OCI-LY7 (cell line): ENCODE measurements around the gene ERCC2. TPM values are rescaled to one million over a fixed set of nuclear protein-coding genes. Genes with fewer than 3 reads are reported as not detected.

Experiments
- BruUV-seq: library from RNA; stranded (reverse); fragments of 400-500 nt; replicated peaks from 2 replicates; lab custom pipeline; 2021; lab: Mats Ljungman, UMichigan
- CTCF ChIA-PET: fragments of 300-600 bp; sonication (Branson Sonifier 250); formaldehyde crosslinking; loops from one replicate; lab custom pipeline; 2022; ENCODE audit warnings: antibody characterized with exemption; ENCODE audit not compliant: unreplicated experiment; lab: Charles Lee
- POLR2A ChIA-PET: fragments of 300-600 bp; sonication (Branson Sonifier 250); formaldehyde crosslinking; loops from one replicate; lab custom pipeline; 2022; ENCODE audit warnings: antibody characterized with exemption; lab: Charles Lee
- DNase-seq: peaks from one replicate; pipeline ENCODE4 v3.0.0-alpha.2; 2015; ENCODE audit warnings: low spot score
- H2AFZ ChIP-seq: fragments of 200-600 bp; sonication (generic), shearing (Covaris generic); 2 replicates; pipeline ENCODE4 v1.6.1; 2014; ENCODE audit warnings: mild to moderate bottlenecking, antibody characterized with exemption, low read length, moderate library complexity
- H3K27ac ChIP-seq: fragments of 200-600 bp; sonication (generic); 2 replicates; pipeline ENCODE4 v1.5.1; 2014; ENCODE audit warnings: mixed run types, low read depth, mild to moderate bottlenecking, moderate library complexity, low read length, inconsistent platforms; ENCODE audit not compliant: poor library complexity, severe bottlenecking
- H3K36me3 ChIP-seq: fragments of 200-600 bp; sonication (generic); 2 replicates; pipeline ENCODE4 v1.6.1; 2014; ENCODE audit warnings: mild to moderate bottlenecking, antibody characterized with exemption, low read length, moderate library complexity, mixed read lengths; ENCODE audit not compliant: insufficient read depth
- H3K4me1 ChIP-seq: fragments of 200-600 bp; sonication (generic); 2 replicates; pipeline ENCODE4 v1.5.1; 2014; ENCODE audit warnings: mild to moderate bottlenecking, low read length; ENCODE audit not compliant: insufficient read depth, poor library complexity, severe bottlenecking
- H3K4me2 ChIP-seq: fragments of 200-600 bp; sonication (generic); 2 replicates; pipeline ENCODE4 v1.6.1; 2014; ENCODE audit warnings: mild to moderate bottlenecking, low read length
- H3K4me3 ChIP-seq: fragments of 200-600 bp; sonication (generic); 2 replicates; pipeline ENCODE4 v1.5.1; 2014; ENCODE audit warnings: mild to moderate bottlenecking, low read depth, low read length; ENCODE audit not compliant: poor library complexity, severe bottlenecking
- H3K79me2 ChIP-seq: fragments of 200-600 bp; sonication (generic); 2 replicates; pipeline ENCODE4 v1.6.1; 2016; ENCODE audit warnings: low read depth, mild to moderate bottlenecking, low read length, moderate library complexity, mixed read lengths; ENCODE audit not compliant: insufficient read depth
- H3K9me2 ChIP-seq: fragments of 200-600 bp; sonication (generic); 2 replicates; pipeline ENCODE4 v1.6.1; 2016; ENCODE audit warnings: mild to moderate bottlenecking, low read length, mixed read lengths; ENCODE audit not compliant: insufficient read depth
- H3K9me3 ChIP-seq: fragments of 200-600 bp; sonication (generic); 2 replicates; pipeline ENCODE4 v1.6.1; 2014; ENCODE audit warnings: mild to moderate bottlenecking, mixed run types, low read length, mixed read lengths
- H4K20me1 ChIP-seq: fragments of 200-600 bp; sonication (generic); 2 replicates; pipeline ENCODE4 v1.6.1; 2014; ENCODE audit warnings: mild to moderate bottlenecking, antibody characterized with exemption, low read length, moderate library complexity, mixed read lengths; ENCODE audit not compliant: insufficient read depth
- EZH2phosphoT487 ChIP-seq: fragments of 200-600 bp; sonication (generic); IDR thresholded peaks from 2 replicates; pipeline ENCODE4 v1.6.1; 2018; ENCODE audit warnings: low read depth, borderline replicate concordance, mild to moderate bottlenecking, mixed run types, antibody characterized with exemption, low read length, moderate library complexity, mixed read lengths
- intact Hi-C: fragments of 100-400 bp; cut with micrococcal nuclease; formaldehyde crosslinking; loops from one replicate; pipeline ENCODE4 v1.10.0; 2022; ENCODE audit not compliant: unreplicated experiment
- total RNA-seq, 2 experiments: library from RNA; depleted of rRNA in 1 of 2; stranded (reverse); fragments of >200 nt in 1 of 2; shearing (Covaris generic) in 1 of 2; gene quantifications; 2 replicates each; pipeline ENCODE4 v1.2.3, GENCODE V29; 2014 to 2022
- TF ChIP-seq, protein P1 (sequence below): fragments of 200-600 bp; sonication (generic); conservative IDR thresholded peaks from 2 replicates; pipeline ENCODE4 v1.5.1; 2014; ENCODE audit warnings: mild to moderate bottlenecking, antibody characterized with exemption, low read length, moderate library complexity, mixed read lengths

The ERCC2 gene
- total RNA-seq, 2 experiments from 2014 or later, result 21.0 to 24.4 TPM

DNA sequence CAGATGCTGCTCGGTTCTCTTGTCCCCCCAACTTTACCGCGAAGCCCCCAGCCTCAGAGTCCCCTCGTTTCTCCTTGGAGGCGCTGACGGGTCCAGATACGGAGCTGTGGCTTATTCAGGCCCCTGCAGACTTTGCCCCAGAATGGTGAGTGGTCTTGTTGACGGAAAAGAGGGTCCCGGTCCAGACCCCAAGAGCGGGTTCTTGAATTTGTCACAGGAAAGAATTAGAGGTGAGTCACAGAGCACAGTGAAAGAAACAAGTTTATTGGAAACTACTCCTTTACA, 36.7 kb upstream of the ERCC2 start:
- TF ChIP-seq EZH2phosphoT487, result no peak
- no peak overlapping the region for H2AFZ ChIP-seq
- intact Hi-C loops, result loop anchor here (5.0 kb wide), 1 partner anchor 405 kb away; the partner anchor contains the start of gene RELB
- peaks cover 10% of the 10 kb centered on the region for H3K79me2 ChIP-seq
- DNase-seq, result no peak
- no peak overlapping the region for H3K27ac ChIP-seq
- H3K4me3 ChIP-seq, result peak overlapping the region; percentile 89
- BruUV-seq, result no TSS peak
- no peaks in the 10 kb centered on the region for H4K20me1 ChIP-seq
- POLR2A ChIA-PET, result no interaction called here
- peaks cover 20% of the 10 kb centered on the region for H3K36me3 ChIP-seq
- no peaks in the 10 kb centered on the region for H3K9me3 ChIP-seq
- CTCF ChIA-PET, result no interaction called here
- H3K4me1 ChIP-seq, result peaks cover 38% of the 10 kb centered on the region
- peak overlapping the region; percentile 92 for H3K4me2 ChIP-seq
- no peaks in the 10 kb centered on the region for H3K9me2 ChIP-seq

DNA sequence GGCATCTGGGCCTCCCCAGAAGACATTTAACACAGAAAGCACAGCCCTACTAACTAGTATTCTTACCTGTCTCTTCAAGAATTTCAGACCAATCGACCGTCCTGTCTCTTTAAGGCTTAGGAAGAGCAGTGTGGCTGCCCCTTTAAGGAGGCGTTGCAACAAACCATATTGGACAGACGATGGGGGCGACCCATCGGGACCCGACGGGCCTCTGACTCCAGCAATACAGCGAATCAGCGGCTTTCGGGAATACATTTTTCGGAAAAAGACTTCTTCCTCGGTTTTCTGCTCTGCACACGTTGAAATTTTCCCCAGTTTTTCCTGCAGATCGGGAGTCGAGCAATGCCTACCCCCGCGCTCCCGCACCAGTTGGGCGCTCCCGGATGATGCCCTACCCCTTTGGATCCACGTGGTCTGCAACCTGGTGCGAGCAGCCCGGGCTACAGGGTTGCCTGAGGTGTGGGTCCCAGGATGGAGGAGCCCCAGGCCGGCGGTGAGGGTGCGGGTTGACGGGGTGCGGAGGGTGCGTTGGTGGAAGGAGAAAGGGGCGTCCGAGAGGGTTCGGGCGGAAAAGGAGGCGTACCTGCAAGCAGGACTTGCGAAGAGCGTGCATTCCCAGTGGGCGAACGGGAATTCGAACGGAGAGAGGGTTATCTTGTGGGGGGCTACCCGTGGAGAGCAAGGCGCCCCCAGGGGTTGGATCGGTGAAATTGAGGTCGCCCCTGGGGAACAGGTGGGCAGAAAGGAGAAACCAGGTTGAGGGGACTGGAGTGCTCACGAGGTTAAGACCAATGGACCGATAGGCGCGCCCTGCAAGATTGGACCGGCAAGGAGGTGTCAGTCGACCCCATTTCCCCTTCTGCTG, 36.1 kb upstream of the ERCC2 start, which contains the start of gene POLR1G:
Gene POLR1G (plus strand): TSS at position 419 of the 865 bp plus-strand sequence. CDS start 53 bp downstream, at position 472.
- Histone ChIP-seq H4K20me1 (no peaks in the 10 kb centered on the region), H2AFZ (peak within 1 kb of the TSS; percentile 73), H3K27ac (peak within 1 kb of the TSS; percentile 69), H3K4me1 (peaks cover 38% of the 10 kb centered on the region), H3K4me2 (peak within 1 kb of the TSS; percentile 92), H3K9me2 (no peaks in the 10 kb centered on the region), H3K4me3 (peak within 1 kb of the TSS; percentile 89), H3K79me2 (peaks cover 10% of the 10 kb centered on the region), H3K36me3 (peaks cover 16% of the 10 kb centered on the region), H3K9me3 (no peaks in the 10 kb centered on the region)
- DNase-seq, result peak; percentile 93
- intact Hi-C loops, result loop anchor here (1.0 to 5.0 kb wide), 3 partner anchors 13 to 404 kb away; partner anchors contain the start of gene RELB
- TF ChIP-seq, protein P1, sequence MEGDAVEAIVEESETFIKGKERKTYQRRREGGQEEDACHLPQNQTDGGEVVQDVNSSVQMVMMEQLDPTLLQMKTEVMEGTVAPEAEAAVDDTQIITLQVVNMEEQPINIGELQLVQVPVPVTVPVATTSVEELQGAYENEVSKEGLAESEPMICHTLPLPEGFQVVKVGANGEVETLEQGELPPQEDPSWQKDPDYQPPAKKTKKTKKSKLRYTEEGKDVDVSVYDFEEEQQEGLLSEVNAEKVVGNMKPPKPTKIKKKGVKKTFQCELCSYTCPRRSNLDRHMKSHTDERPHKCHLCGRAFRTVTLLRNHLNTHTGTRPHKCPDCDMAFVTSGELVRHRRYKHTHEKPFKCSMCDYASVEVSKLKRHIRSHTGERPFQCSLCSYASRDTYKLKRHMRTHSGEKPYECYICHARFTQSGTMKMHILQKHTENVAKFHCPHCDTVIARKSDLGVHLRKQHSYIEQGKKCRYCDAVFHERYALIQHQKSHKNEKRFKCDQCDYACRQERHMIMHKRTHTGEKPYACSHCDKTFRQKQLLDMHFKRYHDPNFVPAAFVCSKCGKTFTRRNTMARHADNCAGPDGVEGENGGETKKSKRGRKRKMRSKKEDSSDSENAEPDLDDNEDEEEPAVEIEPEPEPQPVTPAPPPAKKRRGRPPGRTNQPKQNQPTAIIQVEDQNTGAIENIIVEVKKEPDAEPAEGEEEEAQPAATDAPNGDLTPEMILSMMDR, result peak; percentile 46; the same call in 1 of the 2 replicates
- no peak for TF ChIP-seq EZH2phosphoT487
- CTCF ChIA-PET, result interaction anchor here (0.6 kb wide), 1 partner anchor 315 kb away, joined by 3 read pairs; no protein-coding TSS in a partner anchor
- BruUV-seq, result no TSS peak
- POLR2A ChIA-PET, result no interaction called here

DNA sequence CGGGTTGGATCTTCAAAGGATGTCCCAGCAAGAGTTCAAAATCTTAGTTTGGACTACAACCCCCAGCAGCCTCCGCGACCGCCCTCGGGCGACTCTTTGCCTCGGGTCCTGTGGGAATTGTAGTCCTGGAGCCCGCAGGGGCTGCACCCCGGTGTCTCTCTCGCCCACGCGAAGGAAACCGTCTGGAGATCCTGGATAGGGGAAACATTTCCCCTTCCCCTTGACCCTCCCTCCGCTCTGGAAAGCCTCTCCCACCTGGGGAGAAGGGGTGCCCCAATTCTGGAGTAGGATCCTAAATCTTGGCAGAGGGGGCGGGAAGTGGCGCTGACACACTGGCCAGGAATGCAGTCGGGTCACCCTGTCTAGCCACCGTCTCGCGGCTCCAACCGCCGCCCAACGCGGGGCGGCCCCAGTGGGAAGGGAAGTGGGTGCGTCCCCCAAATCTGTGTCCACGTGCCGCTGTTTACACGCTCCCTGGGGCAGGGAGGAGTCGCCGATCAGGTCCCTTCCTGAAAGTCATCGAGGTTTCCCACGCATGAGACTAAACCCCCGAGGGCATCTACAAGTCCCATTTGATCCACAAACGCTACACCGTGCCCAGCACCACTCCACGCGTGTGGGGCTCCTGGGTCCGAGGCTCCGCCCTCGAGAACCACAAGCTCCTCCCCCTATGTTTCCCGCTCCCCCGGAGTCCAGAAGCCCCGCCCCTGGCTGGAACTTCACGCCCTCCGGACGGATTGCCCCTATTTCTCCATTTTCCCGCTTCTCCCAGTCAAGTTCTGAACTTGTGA, 35.3 kb upstream of the ERCC2 start:
- Histone ChIP-seq H3K4me1 (peaks cover 38% of the 10 kb centered on the region), H2AFZ (peak overlapping the region; percentile 73), H3K9me2 (no peaks in the 10 kb centered on the region), H3K27ac (peak overlapping the region; percentile 69), H3K4me2 (peak overlapping the region; percentile 92), H3K79me2 (peaks cover 10% of the 10 kb centered on the region), H3K9me3 (no peaks in the 10 kb centered on the region), H3K36me3 (peaks cover 7% of the 10 kb centered on the region), H3K4me3 (peak overlapping the region; percentile 89), H4K20me1 (no peaks in the 10 kb centered on the region)
- BruUV-seq, result no TSS peak
- DNase-seq, result peak; percentile 94
- TF ChIP-seq EZH2phosphoT487, result no peak
- TF ChIP-seq, protein P1, result no peak
- ChIA-PET POLR2A (no interaction called here), CTCF (interaction anchor here (0.6 kb wide), 1 partner anchor 314 kb away, joined by 3 read pairs; no protein-coding TSS in a partner anchor)
- intact Hi-C loops, result loop anchor here (1.0 to 5.0 kb wide), 3 partner anchors 14 to 403 kb away; partner anchors contain the start of gene RELB
